ENCODE data around the gene HDLBP. TPM values are rescaled to one million over a fixed set of nuclear protein-coding genes. Genes with fewer than 3 reads are reported as not detected.

HDLBP gene
- total RNA-seq, 1 donor from 2014 or later: 373 TPM

DNA sequence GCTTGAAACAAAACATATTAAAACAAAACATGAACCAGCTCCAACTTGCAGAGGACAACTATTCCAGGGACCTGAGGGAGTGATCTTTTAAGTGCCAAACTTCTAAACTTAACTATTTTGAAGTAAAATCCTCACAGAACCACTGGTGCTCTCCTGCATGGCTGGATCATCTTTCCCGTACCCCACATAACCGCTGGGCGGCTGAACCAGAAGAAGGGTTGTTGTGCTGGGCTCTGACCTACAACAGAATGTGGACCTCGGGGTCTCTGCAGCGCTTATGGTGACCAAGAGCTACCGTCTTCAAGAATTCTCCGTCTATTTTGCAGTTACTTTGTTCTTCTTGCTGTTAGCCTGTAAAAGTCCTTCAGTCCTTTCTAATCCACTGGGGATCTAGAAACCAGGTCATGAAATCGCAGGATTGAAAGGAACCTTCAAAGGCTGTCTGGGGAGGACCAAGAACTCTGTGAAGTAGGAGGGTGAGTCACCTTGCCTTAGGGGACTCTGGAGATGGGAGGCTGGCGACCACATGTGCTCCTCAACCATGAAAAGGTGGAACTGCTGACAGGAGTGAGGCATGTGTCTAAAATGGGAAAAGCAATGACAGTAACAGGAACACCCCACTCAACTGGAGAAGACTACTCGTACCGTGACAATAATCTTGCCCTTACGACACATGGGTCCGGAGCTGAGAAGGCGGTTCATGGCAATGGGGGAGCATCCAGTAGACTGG, 46.6 kb downstream of the HDLBP start:
- no peak for ATAC-seq (ENCODE audit: poor library complexity)
- no peak for DNase-seq
- intact Hi-C loops (cut with DNase I): loop anchor here (2.0 kb wide), 1 partner anchor 52 kb away; no protein-coding TSS in a partner anchor

DNA sequence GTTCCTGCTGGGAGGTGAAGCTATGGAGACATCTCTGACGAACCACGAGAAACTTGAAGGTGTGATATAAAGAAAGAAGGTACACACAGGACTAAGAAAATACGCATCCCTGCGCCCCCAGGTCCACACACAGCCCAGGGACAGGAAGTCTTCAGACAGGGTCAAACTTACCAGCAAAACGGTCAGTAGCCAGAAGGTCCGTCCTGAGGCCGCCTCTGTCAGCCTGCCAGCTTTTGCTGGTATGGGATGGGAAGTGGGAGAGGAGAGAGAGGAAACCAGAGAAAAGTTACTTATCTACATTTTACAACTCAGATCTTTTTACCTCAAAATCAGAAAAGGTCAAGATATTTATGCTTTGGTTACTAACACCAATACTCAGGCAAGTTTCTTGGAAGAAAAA, 47.2 kb downstream of the HDLBP start:
- ATAC-seq (ENCODE audit: poor library complexity): no peak
- intact Hi-C loops (cut with DNase I): loop anchor here (2.0 kb wide), 1 partner anchor 52 kb away; no protein-coding TSS in a partner anchor

DNA sequence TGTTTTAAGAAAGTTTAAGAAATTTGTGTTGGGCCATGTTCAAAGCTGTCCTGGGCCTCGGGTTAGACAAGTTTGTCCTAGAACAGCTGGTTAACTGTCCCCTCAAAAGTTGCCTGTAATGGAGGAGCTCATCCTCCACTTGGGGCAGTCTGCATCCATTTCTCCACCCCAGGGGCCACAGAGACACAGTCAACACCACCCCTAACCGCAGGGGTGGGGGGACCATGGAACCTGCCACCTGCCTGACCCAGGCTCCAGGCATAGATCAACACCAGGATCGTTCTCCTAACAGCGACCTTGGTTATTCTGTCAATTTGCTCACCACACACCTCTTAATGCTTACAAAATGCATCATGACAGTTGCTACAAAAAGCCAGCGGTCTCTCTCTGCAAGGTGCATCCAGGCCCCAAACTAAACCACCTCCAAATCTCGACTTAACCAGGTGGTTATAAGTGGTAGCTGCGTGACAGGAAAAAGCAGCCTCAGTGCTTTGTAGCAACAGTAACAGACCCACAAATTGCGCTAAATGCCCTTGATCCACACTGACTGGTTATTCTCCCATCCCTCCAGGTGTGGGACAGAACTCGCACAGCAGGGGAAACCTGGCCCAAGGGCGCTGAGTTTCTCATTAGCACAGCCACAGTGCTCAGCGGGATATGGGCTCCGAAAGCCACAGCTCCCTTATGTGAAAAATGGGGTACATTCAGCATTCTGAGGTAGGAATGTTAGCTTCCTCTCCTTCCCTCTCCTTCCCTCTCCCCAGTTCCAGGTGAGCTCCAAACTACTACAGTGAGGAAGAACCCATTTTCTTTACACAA, 48.0 kb downstream of the HDLBP start:
- intact Hi-C loops (cut with DNase I): loop anchor here (2.0 kb wide), 1 partner anchor 53 kb away; no protein-coding TSS in a partner anchor
- no peak for ATAC-seq (ENCODE audit: poor library complexity)
- DNase-seq: no peak

More for the DNA sequence above, 47.2 kb downstream of the HDLBP start:
- no peak for DNase-seq

DNA sequence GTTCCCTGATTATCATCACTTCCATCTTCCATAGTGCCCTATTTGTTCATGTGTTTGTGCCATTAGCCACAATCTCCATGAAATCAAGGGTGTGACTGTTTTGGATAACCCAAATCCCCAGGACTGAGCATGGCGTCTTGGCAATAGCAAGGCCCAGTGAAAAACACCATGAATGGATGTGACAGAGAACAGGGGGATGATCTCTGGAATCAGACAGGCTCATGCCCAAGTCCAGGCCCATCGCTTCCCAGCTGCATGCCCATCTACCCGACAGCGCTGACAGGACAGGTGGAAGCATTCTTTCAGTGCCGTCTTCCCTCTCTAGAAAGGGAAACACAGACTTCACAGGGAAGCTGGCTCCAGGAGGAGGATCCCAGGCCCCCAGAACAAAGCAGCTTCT, 50.0 kb downstream of the HDLBP start:
- no peak for ATAC-seq (ENCODE audit: poor library complexity)
- intact Hi-C loops (cut with DNase I): no loop called here
- DNase-seq: no peak

DNA sequence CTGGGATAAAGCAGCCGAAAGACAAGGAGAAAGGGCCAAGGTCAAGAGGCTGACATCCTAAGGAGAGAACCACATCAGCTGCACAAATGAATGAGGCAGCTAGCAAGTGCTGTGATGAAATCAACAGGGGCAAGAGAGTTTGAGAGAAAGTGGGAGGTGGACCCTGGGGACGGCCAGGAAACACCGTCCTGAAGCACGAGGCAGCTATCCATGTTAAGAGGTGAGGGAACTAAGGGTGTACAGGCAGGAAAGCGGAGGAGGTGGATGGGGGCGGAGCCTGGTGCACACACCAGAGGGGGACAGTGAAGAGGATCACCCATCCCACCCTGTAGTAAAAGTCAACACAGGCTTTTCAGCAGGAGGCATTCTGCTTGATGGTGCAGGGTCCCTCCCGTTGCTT, 52.4 kb downstream of the HDLBP start:
- DNase-seq (no peak), ATAC-seq (ENCODE audit: poor library complexity) (no peak)
- intact Hi-C loops (cut with DNase I): no loop called here

DNA sequence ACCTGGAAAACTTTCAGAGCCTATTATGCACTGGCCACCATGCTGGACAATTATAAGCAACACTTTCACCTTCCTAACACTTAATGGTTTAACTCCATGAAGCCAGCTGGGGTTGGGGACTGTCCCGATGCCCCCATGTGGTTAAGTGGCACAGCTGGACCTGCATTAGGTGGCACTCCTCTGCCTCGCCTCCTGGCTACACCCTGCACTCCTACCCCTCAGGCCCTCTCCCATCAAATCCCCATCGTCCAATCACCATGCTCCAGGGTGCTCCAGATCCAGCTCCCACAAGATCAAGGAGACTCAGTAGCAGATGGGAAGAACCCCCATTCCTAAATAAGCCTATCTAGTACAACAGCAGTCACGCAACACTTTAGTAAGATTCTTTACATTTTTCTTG, 53.8 kb downstream of the HDLBP start:
- no peak for DNase-seq
- ATAC-seq (ENCODE audit: poor library complexity): no peak
- intact Hi-C loops (cut with DNase I): no loop called here

DNA sequence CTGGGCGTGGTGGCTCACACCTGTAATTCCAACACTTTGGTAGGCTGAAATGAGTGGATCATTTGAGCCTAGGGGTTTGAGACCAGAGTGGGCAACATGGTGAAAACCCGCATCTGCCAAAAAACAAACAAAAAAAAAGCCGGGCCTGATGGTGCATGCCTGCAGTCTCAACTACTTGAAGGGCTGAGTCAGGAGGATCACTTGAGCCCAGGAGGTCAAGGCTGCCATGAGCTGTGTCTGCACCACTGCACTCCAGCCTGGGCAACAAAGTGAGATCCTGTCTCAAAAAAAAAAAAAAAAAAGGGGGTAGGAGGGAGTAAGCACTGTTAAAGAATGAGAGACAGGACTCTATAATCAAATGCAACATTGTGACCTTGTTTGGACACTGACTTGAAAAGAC, 54.6 kb downstream of the HDLBP start:
- DNase-seq (no peak), ATAC-seq (ENCODE audit: poor library complexity) (no peak)
- intact Hi-C loops (cut with DNase I): no loop called here

DNA sequence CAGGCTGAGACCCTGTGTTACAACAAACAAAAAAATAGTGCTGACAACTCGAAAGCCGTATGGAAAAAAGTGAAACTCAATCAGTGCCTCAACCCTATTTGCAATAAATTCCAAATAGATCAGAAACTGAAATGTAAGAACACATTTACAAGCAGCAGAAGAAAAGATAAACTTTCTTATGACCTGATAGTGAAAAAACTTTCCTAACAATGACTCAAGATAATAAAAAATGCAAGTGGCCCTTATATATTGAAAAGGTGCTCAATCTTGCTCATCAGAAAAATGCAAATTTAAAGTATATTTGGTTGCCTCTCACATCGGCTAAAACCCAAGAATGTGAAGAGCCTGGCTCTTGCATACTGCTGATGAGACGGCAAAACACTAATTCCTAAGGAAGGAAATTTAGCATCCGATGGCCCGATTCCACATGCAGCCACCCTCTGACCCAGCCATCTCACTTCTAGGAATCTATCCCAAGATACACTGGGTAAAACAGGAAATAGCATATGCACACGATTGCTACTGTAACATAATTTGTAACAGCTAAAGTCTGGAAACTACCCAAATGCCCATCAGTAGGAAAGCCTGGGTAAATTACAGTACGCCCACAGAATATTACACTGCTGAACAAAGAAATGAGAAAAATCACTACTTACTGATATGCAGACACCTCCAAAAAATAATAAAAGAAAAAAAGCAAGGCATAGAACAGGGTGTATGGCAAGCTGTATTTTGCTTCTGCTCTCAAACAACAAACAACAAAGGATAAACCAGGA, 56.8 kb downstream of the HDLBP start:
- DNase-seq (no peak), ATAC-seq (ENCODE audit: poor library complexity) (no peak)
- intact Hi-C loops (cut with DNase I): no loop called here

DNA sequence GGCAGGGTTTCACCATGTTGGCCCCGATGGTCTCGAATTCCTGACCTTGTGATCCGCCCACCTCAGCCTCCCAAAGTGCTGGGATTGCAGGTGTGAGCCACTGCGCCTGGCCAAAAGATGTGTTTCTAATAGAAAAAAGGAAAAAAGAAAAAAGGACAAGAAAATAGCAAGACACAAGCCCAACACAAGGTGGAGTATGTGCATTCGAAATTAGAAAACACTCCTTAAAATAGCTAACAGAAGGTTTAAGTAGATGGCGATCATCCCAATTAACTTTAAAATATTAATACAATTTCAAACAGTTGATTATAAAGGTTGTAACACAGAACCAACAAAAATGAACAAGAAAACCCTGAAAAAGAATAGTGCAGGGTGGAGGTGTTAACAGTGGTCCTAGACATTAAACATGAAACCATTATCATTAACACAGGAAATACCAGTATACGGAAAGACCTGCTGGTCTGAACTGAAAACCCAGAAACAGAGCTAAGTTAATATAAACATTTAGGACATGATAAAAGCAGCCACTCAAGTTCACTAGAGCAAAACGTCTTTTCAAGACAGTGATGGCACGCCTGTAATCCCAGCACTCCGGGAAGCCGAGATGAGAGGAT, 57.9 kb downstream of the HDLBP start:
- ATAC-seq (ENCODE audit: poor library complexity): no peak
- intact Hi-C loops (cut with DNase I): no loop called here
- no peak for DNase-seq

DNA sequence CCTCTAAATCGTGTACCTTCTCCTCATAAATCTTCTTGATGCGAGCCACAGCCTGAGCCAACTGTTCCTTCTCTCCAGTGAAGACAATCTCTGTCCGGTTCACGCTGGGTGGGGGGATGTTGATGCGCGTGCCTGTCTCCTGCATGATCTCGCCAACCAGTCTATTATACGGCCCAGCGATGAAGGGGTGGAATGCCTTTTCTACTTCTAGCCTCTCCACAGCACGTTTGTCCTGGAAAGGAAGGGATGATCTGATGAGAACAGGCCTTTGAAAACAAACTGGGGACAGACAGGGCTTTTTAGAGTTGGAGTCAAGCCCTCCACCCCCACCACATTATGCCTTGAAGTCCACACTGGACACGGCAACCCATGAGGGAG, 59.3 kb downstream of the HDLBP start:
- no peak for ATAC-seq (ENCODE audit: poor library complexity)
- no peak for DNase-seq
- intact Hi-C loops (cut with DNase I): no loop called here

DNA sequence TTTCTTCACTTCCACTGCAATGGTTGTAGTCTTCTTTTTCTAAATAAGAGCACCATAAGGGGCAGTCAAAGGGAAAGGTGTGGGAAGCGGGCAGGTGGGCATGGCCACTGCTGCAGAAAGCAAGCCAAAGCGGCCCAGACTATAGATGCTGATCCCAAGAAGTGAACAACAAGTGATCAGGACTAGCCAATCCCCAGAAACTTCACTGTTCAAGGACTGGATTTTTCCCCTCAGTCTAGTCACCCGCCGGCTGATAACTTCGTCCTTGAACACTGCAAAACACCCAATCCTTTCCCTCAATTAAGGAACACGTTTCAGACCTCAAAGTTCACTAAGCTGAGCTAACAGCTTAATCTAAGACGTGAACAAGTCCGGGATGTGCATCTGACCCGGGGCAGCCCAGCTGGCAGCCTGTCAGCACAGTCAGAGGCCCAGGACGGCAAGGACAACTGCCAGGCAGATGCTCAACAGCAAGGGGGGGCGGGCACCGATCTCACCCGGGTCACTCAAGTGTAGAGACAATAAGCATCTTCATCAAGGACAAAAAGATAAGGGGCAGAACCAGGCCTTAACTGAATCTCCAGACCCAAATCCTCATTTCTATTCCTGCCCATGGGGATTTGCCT, 59.8 kb downstream of the HDLBP start:
- no peak for DNase-seq
- ATAC-seq (ENCODE audit: poor library complexity): no peak
- intact Hi-C loops (cut with DNase I): no loop called here

DNA sequence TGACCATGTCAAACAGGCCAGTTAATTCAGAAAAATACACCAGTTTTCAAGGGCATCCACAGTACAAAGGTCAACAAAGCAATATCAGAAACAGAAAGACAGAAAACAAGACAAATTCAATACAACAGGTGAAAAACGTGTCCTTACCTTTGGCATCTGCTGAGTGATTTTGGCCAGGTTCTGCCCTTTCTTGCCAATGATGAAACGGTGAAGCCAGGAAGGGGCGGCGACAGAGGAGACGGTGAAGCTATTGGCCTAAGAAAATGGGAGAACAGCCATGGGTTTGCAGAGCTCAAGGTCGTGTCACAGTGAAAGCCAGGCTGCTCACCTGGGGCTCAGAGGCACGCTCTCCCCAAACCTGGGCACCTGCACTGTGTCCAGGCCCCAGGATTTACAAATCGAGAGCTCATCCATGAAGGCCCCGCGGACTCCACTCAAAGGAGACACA, 60.5 kb downstream of the HDLBP start:
- no peak for DNase-seq
- no peak for ATAC-seq (ENCODE audit: poor library complexity)
- intact Hi-C loops (cut with DNase I): no loop called here

DNA sequence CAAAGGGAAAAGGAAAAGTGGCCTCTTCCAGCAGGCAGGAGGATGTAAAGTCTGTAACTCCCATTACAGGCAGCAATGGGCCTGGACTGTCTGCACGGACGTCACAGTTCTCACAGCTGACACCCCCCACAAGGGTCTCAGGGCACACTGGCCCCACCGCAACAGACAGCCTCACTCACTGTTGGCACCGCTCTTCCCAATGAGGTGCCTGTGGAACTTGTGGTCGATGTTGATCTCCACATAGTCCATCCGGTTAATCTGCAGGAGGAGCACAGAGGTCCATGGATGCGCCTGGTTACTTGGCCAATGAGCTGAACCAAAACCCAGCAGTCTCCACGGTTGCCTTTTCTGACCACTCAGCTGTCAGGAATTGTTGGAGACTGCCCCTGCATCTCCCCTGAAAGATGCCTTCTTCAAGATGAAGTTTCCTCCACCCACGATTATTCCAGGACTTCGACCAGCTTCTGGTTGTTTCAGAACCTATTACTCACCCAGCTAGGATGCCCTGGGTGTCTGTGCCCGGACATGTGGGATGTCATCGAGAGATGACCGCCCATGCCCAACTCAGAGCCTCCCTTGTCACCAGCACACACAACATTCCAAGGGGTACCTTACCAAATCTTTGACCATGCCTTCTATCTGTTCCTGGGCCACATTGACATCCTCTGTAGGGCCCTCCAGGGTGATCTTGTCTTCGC, 62.5 kb downstream of the HDLBP start:
- ATAC-seq (ENCODE audit: poor library complexity) (no peak), DNase-seq (no peak)
- intact Hi-C loops (cut with DNase I): no loop called here

DNA sequence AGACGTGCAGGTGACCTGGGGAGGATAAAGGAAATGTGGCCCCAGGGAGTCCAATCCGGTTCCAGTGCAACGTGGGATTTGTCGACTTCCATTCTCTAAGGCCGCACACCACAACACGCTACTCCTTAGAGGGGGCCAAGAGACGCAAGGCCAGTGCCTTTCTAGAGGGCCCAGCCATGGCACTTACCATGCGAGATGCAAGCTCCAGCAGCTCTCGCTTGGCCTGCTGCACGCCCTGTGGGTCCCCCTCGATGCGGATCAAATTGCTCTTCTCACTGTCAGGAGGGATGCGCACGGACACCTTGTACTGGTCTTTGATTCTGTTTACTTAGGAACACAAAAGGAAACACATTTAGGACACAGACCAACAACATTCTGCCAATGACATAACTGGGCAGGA, 65.8 kb downstream of the HDLBP start:
- intact Hi-C loops (cut with DNase I): no loop called here
- DNase-seq: no peak
- no peak for ATAC-seq (ENCODE audit: poor library complexity)

DNA sequence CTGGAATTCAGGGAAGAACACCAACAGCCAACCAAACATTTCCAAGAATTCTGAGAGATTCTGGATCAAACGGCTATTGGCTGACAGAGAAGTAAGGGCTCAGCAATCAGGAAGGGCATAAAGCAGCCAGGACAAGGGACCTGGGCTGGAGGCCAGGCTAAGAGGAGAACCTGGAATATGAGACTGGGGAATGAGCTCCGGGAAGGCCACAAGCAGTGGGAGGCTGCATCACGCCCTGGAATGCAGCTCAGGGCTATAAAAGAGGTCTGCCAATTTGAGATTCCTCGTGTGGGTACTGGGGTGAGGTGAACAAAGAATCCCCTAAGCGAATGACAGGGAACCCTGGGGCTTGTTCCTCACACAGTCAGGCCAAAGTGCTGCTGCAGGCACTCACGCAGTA, 66.6 kb downstream of the HDLBP start:
- intact Hi-C loops (cut with DNase I): no loop called here
- ATAC-seq (ENCODE audit: poor library complexity): no peak
- no peak for DNase-seq

DNA sequence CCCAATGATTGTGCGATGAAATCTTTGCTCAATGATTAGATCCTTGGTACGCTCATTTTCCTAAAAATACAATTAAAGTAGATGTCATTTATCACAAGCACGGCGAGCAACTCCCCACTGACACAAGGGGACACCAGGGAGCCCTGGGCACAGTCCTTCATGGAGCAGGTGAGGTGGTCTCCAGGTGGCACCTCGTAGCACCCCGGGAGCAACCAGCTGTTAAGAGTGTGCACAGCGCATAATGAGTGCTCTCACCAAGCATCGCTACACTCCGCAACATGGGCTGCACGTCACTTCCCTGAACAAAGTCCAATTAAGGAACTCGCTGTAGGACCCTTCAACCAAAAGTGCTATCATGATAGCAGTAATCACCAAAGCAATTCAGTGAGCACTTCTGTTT, 67.2 kb downstream of the HDLBP start:
- no peak for ATAC-seq (ENCODE audit: poor library complexity)
- no peak for DNase-seq
- intact Hi-C loops (cut with DNase I): no loop called here

DNA sequence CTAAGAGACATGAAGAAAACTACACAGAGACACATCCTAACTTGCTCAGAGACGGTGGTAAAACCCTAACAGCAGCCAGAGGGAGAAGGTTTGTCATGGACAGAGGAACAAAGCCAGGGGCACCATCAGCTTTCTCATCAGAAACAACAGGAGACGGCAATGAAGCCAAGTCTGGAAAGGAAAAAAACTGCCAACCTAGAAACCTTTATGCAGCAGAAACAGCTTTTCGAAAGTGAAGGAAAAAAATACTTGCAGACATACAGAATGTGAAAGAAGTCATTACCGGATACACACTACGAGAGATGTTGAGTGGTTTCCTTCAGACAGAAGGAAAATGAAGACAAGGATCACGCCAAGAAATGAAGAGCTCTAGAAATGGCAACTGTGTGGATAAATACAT, 71.1 kb downstream of the HDLBP start:
- no peak for ATAC-seq (ENCODE audit: poor library complexity)
- no peak for DNase-seq
- intact Hi-C loops (cut with DNase I): no loop called here

DNA sequence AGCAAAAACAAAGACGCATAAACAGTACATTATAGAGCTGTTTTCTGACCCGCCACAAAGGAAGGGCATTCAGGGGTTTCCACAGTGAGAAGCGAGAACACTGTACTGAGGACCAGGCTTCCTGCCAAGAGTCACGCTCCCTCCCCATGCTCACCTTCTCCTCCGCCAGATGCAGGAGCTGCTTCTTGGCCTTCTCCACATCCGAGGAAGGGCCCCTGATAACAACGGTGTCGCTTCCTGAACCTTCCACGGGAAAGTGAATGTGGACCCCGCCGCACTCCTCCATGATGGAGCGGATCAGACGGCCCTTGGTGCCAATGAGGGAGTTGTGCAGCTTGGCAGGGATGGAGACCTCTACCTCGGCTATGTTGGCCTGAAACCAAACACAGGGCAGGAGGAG, 73.2 kb downstream of the HDLBP start:
- no peak for ATAC-seq (ENCODE audit: poor library complexity)
- intact Hi-C loops (cut with DNase I): no loop called here
- no peak for DNase-seq
